Activated B cell treated with CpG ODN at 0.5 μM for 24 hours (primary cell): Measurements from ENCODE around the gene ACAP2. TPM values are rescaled to one million over a fixed set of nuclear protein-coding genes. Genes with fewer than 3 reads are reported as not detected.

Source experiments
- ATAC-seq: fragments of 200-7000 bp; cut with Tn5 transposase; one replicate; pipeline ENCODE4 v1.10.0; 2021; ENCODE audit warnings: low read depth, mild to moderate bottlenecking, moderate library complexity
- CTCF ChIA-PET: fragments of 350-600 bp; sonication (Branson Sonifier 250); formaldehyde crosslinking; loops from one replicate; lab custom pipeline; 2021; ENCODE audit warnings: antibody characterized with exemption; lab: Charles Lee
- POLR2A ChIA-PET: fragments of 350-600 bp; sonication (Branson Sonifier 250); formaldehyde crosslinking; loops from one replicate; lab custom pipeline; 2021; ENCODE audit warnings: antibody characterized with exemption; lab: Charles Lee
- DNase-seq: peaks from one replicate; pipeline ENCODE4 v3.0.0; 2022
- H3K27ac Mint-ChIP-seq: one replicate; pipeline ENCODE4 v1.8.0; 2020; ENCODE audit warnings: mixed read lengths
- H3K27me3 Mint-ChIP-seq: one replicate; pipeline ENCODE4 v1.8.0; 2021; ENCODE audit warnings: mixed read lengths
- H3K36me3 Mint-ChIP-seq: one replicate; pipeline ENCODE4 v1.8.0; 2021; ENCODE audit warnings: low read depth, mixed read lengths
- H3K4me1 Mint-ChIP-seq: one replicate; pipeline ENCODE4 v1.8.0; 2021; ENCODE audit warnings: mixed read lengths
- H3K4me3 Mint-ChIP-seq: one replicate; pipeline ENCODE4 v1.8.0; 2020; ENCODE audit warnings: mild to moderate bottlenecking, mixed read lengths
- H3K9me3 Mint-ChIP-seq: one replicate; pipeline ENCODE4 v1.8.0; 2020; ENCODE audit warnings: mixed read lengths
- CTCF ChIP-seq: fragments of 200-600 bp; IDR thresholded peaks from one replicate; pipeline ENCODE4 v1.8.0; 2022; ENCODE audit warnings: antibody characterized with exemption, mild to moderate bottlenecking
- intact Hi-C: fragments of 100-400 bp; cut with micrococcal nuclease; formaldehyde crosslinking; loops from one replicate; pipeline ENCODE4 v1.15.1; 2024
- total RNA-seq: library from RNA; stranded (reverse); gene quantifications from 2 replicates; pipeline ENCODE4 v1.2.3, GENCODE V29; 2022

ACAP2 gene
- total RNA-seq, 1 donor from 2014 or later, result 89.7 TPM

- intact Hi-C loops, result no loop called here
- H3K36me3 Mint-ChIP-seq, result no peaks in the 10 kb centered on the region
- DNase-seq (no peak), ATAC-seq (no peak)
- no peak overlapping the region for H3K4me3 Mint-ChIP-seq
- POLR2A ChIA-PET, result interaction anchor here (0.6 to 2.0 kb wide), 4 partner anchors 21 to 578 kb away, joined by 3 to 8 read pairs (median 4); partner anchors contain the start of genes LSG1 and XXYLT1
- H3K27ac Mint-ChIP-seq, result no peak overlapping the region
- no peak for TF ChIP-seq CTCF
- no peaks in the 10 kb centered on the region for H3K9me3 Mint-ChIP-seq
- CTCF ChIA-PET, result interaction anchor here (1.0 to 1.7 kb wide), 2 partner anchors 567 kb away, joined by 5 to 13 read pairs; no protein-coding TSS in a partner anchor
- H3K4me1 Mint-ChIP-seq, result peaks cover 22% of the 10 kb centered on the region
- H3K27me3 Mint-ChIP-seq, result no peaks in the 10 kb centered on the region
These were observed 192.9 kb downstream of the ACAP2 start for GRCh38 chr3:195249858-195250464.

DNA sequence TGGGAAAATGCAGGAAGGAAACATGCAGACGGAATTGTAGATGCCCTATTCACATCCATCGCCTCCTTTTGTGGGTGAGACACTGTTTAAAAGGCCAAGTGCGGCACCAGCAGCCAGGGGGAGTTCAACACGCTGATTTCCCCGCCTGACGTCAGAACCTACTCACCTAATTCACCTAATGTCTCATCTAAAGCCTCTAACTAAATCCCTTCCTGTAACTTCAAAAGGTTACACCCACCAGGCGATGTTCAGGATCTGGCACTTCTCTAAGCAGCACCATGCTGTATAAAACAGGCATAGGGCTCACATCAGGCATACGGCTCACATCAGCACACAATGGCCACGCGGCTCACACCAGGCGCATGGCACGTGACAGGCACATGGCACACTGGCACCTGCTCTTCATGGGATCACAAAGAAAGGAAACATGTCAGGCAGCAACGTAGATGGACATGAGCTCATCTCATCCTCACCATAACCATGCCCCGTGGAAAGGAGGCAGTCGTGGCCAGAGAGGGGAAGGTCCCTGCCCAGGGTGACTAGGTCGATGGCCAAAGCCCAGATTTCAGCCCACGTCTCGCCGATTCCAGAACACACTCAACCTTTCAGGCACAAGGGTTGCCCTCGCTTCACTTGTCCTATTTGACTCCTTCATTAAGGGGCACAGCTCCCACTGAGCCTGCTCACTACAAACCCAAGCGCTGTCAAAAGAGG lies 193.6 kb downstream of the ACAP2 start:
- POLR2A ChIA-PET, result interaction anchor here (0.6 to 2.0 kb wide), 2 partner anchors 562 to 577 kb away, joined by 3 to 8 read pairs; partner anchors contain the start of gene LSG1
- Mint-ChIP-seq H3K9me3 (no peaks in the 10 kb centered on the region), H3K4me1 (peaks cover 22% of the 10 kb centered on the region), H3K27ac (no peak overlapping the region), H3K36me3 (no peaks in the 10 kb centered on the region), H3K4me3 (no peak overlapping the region), H3K27me3 (no peaks in the 10 kb centered on the region)
- DNase-seq (no peak), ATAC-seq (no peak)
- intact Hi-C loops, result no loop called here
- CTCF ChIA-PET, result interaction anchor here (1.0 kb wide), 1 partner anchor 566 kb away, joined by 5 read pairs; no protein-coding TSS in a partner anchor
- TF ChIP-seq CTCF, result no peak

- H3K27ac Mint-ChIP-seq, result no peak overlapping the region
- intact Hi-C loops, result no loop called here
- CTCF ChIA-PET, result no interaction called here
- H3K4me3 Mint-ChIP-seq, result no peak overlapping the region
- peaks cover 22% of the 10 kb centered on the region for H3K4me1 Mint-ChIP-seq
- POLR2A ChIA-PET, result interaction anchor here (0.6 kb wide), 1 partner anchor 62 kb away, joined by 6 read pairs; no protein-coding TSS in a partner anchor
- no peak for TF ChIP-seq CTCF
- no peaks in the 10 kb centered on the region for H3K9me3 Mint-ChIP-seq
- ATAC-seq (no peak), DNase-seq (no peak)
- no peaks in the 10 kb centered on the region for H3K36me3 Mint-ChIP-seq
- no peaks in the 10 kb centered on the region for H3K27me3 Mint-ChIP-seq
These were observed 194.5 kb downstream of the ACAP2 start for GRCh38 chr3:195248281-195248680.

- no peaks in the 10 kb centered on the region for H3K27me3 Mint-ChIP-seq
- no peak overlapping the region for H3K4me3 Mint-ChIP-seq
- ChIA-PET POLR2A (interaction anchor here (0.6 kb wide), 1 partner anchor 61 kb away, joined by 6 read pairs; no protein-coding TSS in a partner anchor), CTCF (no interaction called here)
- H3K27ac Mint-ChIP-seq, result no peak overlapping the region
- no peaks in the 10 kb centered on the region for H3K9me3 Mint-ChIP-seq
- no peak for DNase-seq
- no peak for ATAC-seq
- H3K36me3 Mint-ChIP-seq, result no peaks in the 10 kb centered on the region
- TF ChIP-seq CTCF, result no peak
- intact Hi-C loops, result no loop called here
- H3K4me1 Mint-ChIP-seq, result peaks cover 18% of the 10 kb centered on the region
These were observed 195.0 kb downstream of the ACAP2 start for GRCh38 chr3:195247863-195248189.
